IMR-90 (cell line): ENCODE data around the gene SRPK3. TPM values are rescaled to one million over a fixed set of nuclear protein-coding genes. Genes with fewer than 3 reads are reported as not detected.

Source experiments
- ATAC-seq: fragments of 200-7000 bp; cut with Tn5 transposase; 2 replicates; pipeline ENCODE4 v1.9.1; 2020; ENCODE audit warnings: low read depth, mild to moderate bottlenecking, moderate library complexity
- BruUV-seq: library from RNA; stranded (reverse); fragments of 400-500 nt; replicated peaks from 2 replicates; lab custom pipeline; 2021; lab: Mats Ljungman, UMichigan
- CTCF ChIA-PET: fragments of 300-600 bp; formaldehyde crosslinking; extraction: SDS; loops from one replicate; lab custom pipeline; 2021; ENCODE audit warnings: antibody characterized with exemption; lab: Yijun Ruan, JAX
- POLR2A ChIA-PET: fragments of 300-600 bp; sonication (Branson Sonifier 250); formaldehyde crosslinking; loops from one replicate; lab custom pipeline; 2022; ENCODE audit warnings: antibody characterized with exemption; ENCODE audit not compliant: unreplicated experiment; lab: Charles Lee
- DNase-seq: peaks from one replicate; pipeline ENCODE4 v3.0.0; 2013
- H2AFZ ChIP-seq: replicated peaks from 2 replicates; pipeline ENCODE3; 2013; ENCODE audit warnings: low read length, mild to moderate bottlenecking; ENCODE audit not compliant: poor library complexity
- H2AK5ac ChIP-seq: 2 replicates; pipeline ENCODE4 v1.6.1; 2013; ENCODE audit warnings: low read depth, low read length, inconsistent platforms
- H2AK9ac ChIP-seq: replicated peaks from 2 replicates; pipeline ENCODE3; 2013; ENCODE audit warnings: mild to moderate bottlenecking, low read depth, low read length, moderate library complexity; ENCODE audit not compliant: poor library complexity
- H2BK120ac ChIP-seq: 2 replicates; pipeline ENCODE4 v1.6.1; 2013; ENCODE audit warnings: low read depth, low read length, inconsistent platforms
- H2BK15ac ChIP-seq: 3 replicates; pipeline ENCODE4 v1.6.1; 2013; ENCODE audit warnings: low read depth, low read length, inconsistent platforms
- H2BK20ac ChIP-seq: 2 replicates; pipeline ENCODE4 v1.6.1; 2013; ENCODE audit warnings: low read depth, mild to moderate bottlenecking, inconsistent platforms, low read length, moderate library complexity
- H2BK5ac ChIP-seq: 2 replicates; pipeline ENCODE4 v1.6.1; 2013; ENCODE audit warnings: mild to moderate bottlenecking, low read depth, low read length, inconsistent platforms; ENCODE audit not compliant: poor library complexity, severe bottlenecking
- H3K14ac ChIP-seq: replicated peaks from 2 replicates; pipeline ENCODE4 v1.6.1; 2013; ENCODE audit warnings: low read depth, low read length, inconsistent platforms
- H3K18ac ChIP-seq: 2 replicates; pipeline ENCODE4 v1.6.1; 2013; ENCODE audit warnings: low read depth, low read length, control low read depth
- H3K23ac ChIP-seq: 2 replicates; pipeline ENCODE4 v1.6.1; 2013; ENCODE audit warnings: low read depth, low read length, inconsistent platforms
- H3K27ac ChIP-seq: 2 replicates; pipeline ENCODE4 v1.5.1; 2013; ENCODE audit warnings: mild to moderate bottlenecking, control low read depth, low read length; ENCODE audit not compliant: insufficient read depth
- H3K27me3 ChIP-seq: 2 replicates; pipeline ENCODE4 v1.6.1; 2013; ENCODE audit warnings: low read length; ENCODE audit not compliant: control insufficient read depth, insufficient read depth
- H3K36me3 ChIP-seq: 2 replicates; pipeline ENCODE4 v1.6.1; 2013; ENCODE audit warnings: low read length, mixed read lengths; ENCODE audit not compliant: control insufficient read depth, insufficient read depth
- H3K4ac ChIP-seq: 2 replicates; pipeline ENCODE4 v1.6.1; 2013; ENCODE audit warnings: low read depth, low read length, inconsistent platforms
- H3K4me1 ChIP-seq: 2 replicates; pipeline ENCODE4 v1.6.1; 2013; ENCODE audit warnings: low read length, mixed read lengths; ENCODE audit not compliant: control insufficient read depth, insufficient read depth
- H3K4me2 ChIP-seq: 2 replicates; pipeline ENCODE4 v1.6.1; 2013; ENCODE audit warnings: low read depth, mild to moderate bottlenecking, control low read depth, low read length, moderate library complexity
- H3K4me3 ChIP-seq: 2 replicates; pipeline ENCODE4 v1.5.1; 2013; ENCODE audit warnings: low read depth, mild to moderate bottlenecking, control low read depth, low read length, moderate library complexity; ENCODE audit not compliant: insufficient read depth
- H3K56ac ChIP-seq: 2 replicates; pipeline ENCODE4 v1.6.1; 2013; ENCODE audit warnings: low read length, inconsistent platforms; ENCODE audit not compliant: insufficient read depth; ENCODE audit errors: extremely low read depth
- H3K79me1 ChIP-seq, 2 experiments: 2 replicates each; pipeline ENCODE4 v1.6.1; 2013; ENCODE audit warnings: low read length in 2 of 2, inconsistent platforms in 1 of 2, low read depth in 1 of 2
- H3K9ac ChIP-seq: 2 replicates; pipeline ENCODE4 v1.6.1; 2013; ENCODE audit warnings: low read depth, low read length, control low read depth
- H3K9me1 ChIP-seq: 2 replicates; pipeline ENCODE4 v1.6.1; 2013; ENCODE audit warnings: low read length, inconsistent platforms; ENCODE audit not compliant: insufficient read depth
- H3K9me3 ChIP-seq: 2 replicates; pipeline ENCODE4 v1.6.1; 2013; ENCODE audit warnings: low read length; ENCODE audit not compliant: control insufficient read depth, insufficient read depth
- H4K20me1 ChIP-seq: 2 replicates; pipeline ENCODE4 v1.6.1; 2013; ENCODE audit warnings: low read length, inconsistent platforms; ENCODE audit not compliant: insufficient read depth
- H4K5ac ChIP-seq: 2 replicates; pipeline ENCODE4 v1.6.1; 2013; ENCODE audit warnings: mild to moderate bottlenecking, low read depth, low read length, control low read depth
- H4K8ac ChIP-seq, 2 experiments: 2 replicates each; pipeline ENCODE4 v1.6.1; 2013; ENCODE audit warnings: low read depth in 2 of 2, low read length in 2 of 2, control low read depth in 1 of 2, inconsistent platforms in 1 of 2
- H4K91ac ChIP-seq: 2 replicates; pipeline ENCODE4 v1.6.1; 2013; ENCODE audit warnings: low read depth, low read length, inconsistent platforms; ENCODE audit not compliant: insufficient read depth
- BHLHE40 ChIP-seq: fragments of 150-350 bp; IDR thresholded peaks from 2 replicates; pipeline ENCODE4 v1.6.1; 2016; ENCODE audit warnings: mild to moderate bottlenecking, low read depth, low read length
- CEBPB ChIP-seq: IDR thresholded peaks from 2 replicates; pipeline ENCODE4 v1.6.1; 2012; ENCODE audit warnings: low read depth, low read length, improper control_type of control experiment
- CHD1 ChIP-seq: IDR thresholded peaks from 2 replicates; pipeline ENCODE4 v1.6.1; 2012; ENCODE audit warnings: low read depth, low read length, improper control_type of control experiment
- MAZ ChIP-seq: IDR thresholded peaks from 2 replicates; pipeline ENCODE4 v1.6.1; 2012; ENCODE audit warnings: low read depth, mild to moderate bottlenecking, low read length, improper control_type of control experiment, moderate library complexity, borderline replicate concordance
- MXI1 ChIP-seq: IDR thresholded peaks from 2 replicates; pipeline ENCODE4 v1.6.1; 2012; ENCODE audit warnings: low read depth, mild to moderate bottlenecking, low read length, moderate library complexity, borderline replicate concordance
- NFE2L2 ChIP-seq: fragments of 150-350 bp; IDR thresholded peaks from 2 replicates; pipeline ENCODE4 v1.6.1; 2016; ENCODE audit warnings: low read depth, mild to moderate bottlenecking, low read length
- POLR2A ChIP-seq: IDR thresholded peaks from 2 replicates; pipeline ENCODE4 v1.6.1; 2012; ENCODE audit warnings: mild to moderate bottlenecking, low read depth, low read length
- RCOR1 ChIP-seq: IDR thresholded peaks from 2 replicates; pipeline ENCODE4 v1.6.1; 2012; ENCODE audit warnings: mild to moderate bottlenecking, low read length, improper control_type of control experiment; ENCODE audit not compliant: insufficient replicate concordance
- RFX5 ChIP-seq: IDR thresholded peaks from 2 replicates; pipeline ENCODE4 v1.8.0; 2012; ENCODE audit warnings: low read depth, mild to moderate bottlenecking, low read length, moderate library complexity
- SMC3 ChIP-seq: fragments of 150-350 bp; IDR thresholded peaks from 2 replicates; pipeline ENCODE4 v1.6.1; 2016; ENCODE audit warnings: low read depth, mild to moderate bottlenecking, antibody characterized with exemption, low read length, moderate library complexity
- WGBS, 2 experiments: methylation state at CpG; one replicate each; pipeline versions ENCODE4 v1.1.5 to v1.1.7; 2013; ENCODE audit warnings: missing lambda C conversion rate in 2 of 2; ENCODE audit not compliant: insufficient read length in 1 of 2; ENCODE audit errors: extremely low coverage in 2 of 2; 5-methylcytosine and 5-hydroxymethylcytosine counted together
- dilution Hi-C: fragments of 300-500 bp; cut with HindIII; formaldehyde crosslinking; loops from one replicate; pipeline ENCODE4 v1.14.3; 2018; ENCODE audit warnings: low sequenced_read_pairs; ENCODE audit not compliant: unreplicated experiment
- in situ Hi-C: fragments of 300-500 bp; cut with MboI; formaldehyde crosslinking; loops from 3 replicates; pipeline ENCODE4 v1.14.3; 2019; ENCODE audit warnings: low sequenced_read_pairs, inconsistent platforms, mixed read lengths
- intact Hi-C: fragments of 100-400 bp; cut with micrococcal nuclease; formaldehyde crosslinking; loops from 2 replicates; pipeline ENCODE4 v1.10.0; 2022
- polyA plus RNA-seq, 3 experiments: library from polyadenylated mRNA; depleted of rRNA; stranded (reverse); fragments of >200 nt; gene quantifications; 2 replicates each; pipeline ENCODE4 v1.2.3, GENCODE V29; 2012; ENCODE audit warnings: low replicate concordance in 1 of 3
- total RNA-seq: library from RNA; depleted of rRNA; stranded (reverse); fragments of >200 nt; gene quantifications from 2 replicates; pipeline ENCODE4 v1.2.3, GENCODE V29; 2012
- TF ChIP-seq, protein P1 (sequence below): fragments of 150-350 bp; IDR thresholded peaks from 2 replicates; pipeline ENCODE4 v1.6.1; 2016; ENCODE audit warnings: low read depth, mild to moderate bottlenecking, low read length, moderate library complexity, borderline replicate concordance
- TF ChIP-seq, protein P2 (sequence below): fragments of 150-350 bp; IDR thresholded peaks from 2 replicates; pipeline ENCODE4 v1.6.1; 2017; ENCODE audit warnings: mild to moderate bottlenecking, antibody characterized with exemption, low read length, low read depth
- TF ChIP-seq, protein P3 (sequence below): conservative IDR thresholded peaks from 2 replicates; pipeline ENCODE4 v1.5.1; 2012; ENCODE audit warnings: mild to moderate bottlenecking, low read depth, low read length, improper control_type of control experiment

The SRPK3 gene
- total and polyA plus RNA-seq, 2 of the 4 experiments (the other 2 are of a cell fraction), result 0.36 to 0.70 TPM

DNA sequence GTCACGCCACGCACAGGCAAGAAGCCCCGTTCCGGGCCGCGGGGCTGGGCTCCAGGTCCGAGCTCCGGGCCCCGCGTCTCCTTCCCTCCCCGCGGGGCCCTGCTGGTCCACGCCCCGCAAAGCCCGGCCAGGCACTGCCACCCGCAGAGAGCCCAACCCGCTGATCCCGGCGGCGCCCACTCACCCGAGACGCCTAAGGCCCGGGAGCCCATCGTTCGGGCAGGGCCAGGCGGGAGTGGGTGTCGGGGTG lies 48.6 kb downstream of the SRPK3 start:
- Histone ChIP-seq H3K79me1 (no peaks in the 10 kb centered on the region), H4K5ac (no peak overlapping the region), H3K14ac (no peak overlapping the region), H2AFZ (no peak overlapping the region), H2AK9ac (no peak overlapping the region), H4K20me1 (no peaks in the 10 kb centered on the region; the same call in 1 of the 2 replicates), H3K23ac (no peak overlapping the region), H4K91ac (no peak overlapping the region), H3K27ac (no peak overlapping the region), H3K9me1 (no peaks in the 10 kb centered on the region), H2BK5ac (no peak overlapping the region), H4K8ac (no peak overlapping the region), H3K27me3 (peaks cover 53% of the 10 kb centered on the region), H3K4me3 (no peak overlapping the region), H2BK120ac (no peak overlapping the region), H2AK5ac (no peak overlapping the region), H3K18ac (no peak overlapping the region), H3K9me3 (peaks cover 18% of the 10 kb centered on the region; the same call in 1 of the 2 replicates), H3K4me1 (no peaks in the 10 kb centered on the region), H3K56ac (no peak overlapping the region), H2BK20ac (no peak overlapping the region), H3K4me2 (no peak overlapping the region), H2BK15ac (no peak overlapping the region), H3K36me3 (no peaks in the 10 kb centered on the region), H3K4ac (no peak overlapping the region), H3K9ac (no peak overlapping the region)
- in situ Hi-C loops, result no loop called here
- ChIA-PET POLR2A (no interaction called here), CTCF (no interaction called here)
- TF ChIP-seq, protein P1, sequence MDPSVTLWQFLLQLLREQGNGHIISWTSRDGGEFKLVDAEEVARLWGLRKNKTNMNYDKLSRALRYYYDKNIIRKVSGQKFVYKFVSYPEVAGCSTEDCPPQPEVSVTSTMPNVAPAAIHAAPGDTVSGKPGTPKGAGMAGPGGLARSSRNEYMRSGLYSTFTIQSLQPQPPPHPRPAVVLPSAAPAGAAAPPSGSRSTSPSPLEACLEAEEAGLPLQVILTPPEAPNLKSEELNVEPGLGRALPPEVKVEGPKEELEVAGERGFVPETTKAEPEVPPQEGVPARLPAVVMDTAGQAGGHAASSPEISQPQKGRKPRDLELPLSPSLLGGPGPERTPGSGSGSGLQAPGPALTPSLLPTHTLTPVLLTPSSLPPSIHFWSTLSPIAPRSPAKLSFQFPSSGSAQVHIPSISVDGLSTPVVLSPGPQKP, result no peak
- TF ChIP-seq BHLHE40 (no peak), NFE2L2 (no peak), MAZ (no peak), RCOR1 (no peak), SMC3 (no peak), CHD1 (no peak), POLR2A (no peak), RFX5 (no peak), MXI1 (no peak), CEBPB (no peak)
- TF ChIP-seq, protein P2, sequence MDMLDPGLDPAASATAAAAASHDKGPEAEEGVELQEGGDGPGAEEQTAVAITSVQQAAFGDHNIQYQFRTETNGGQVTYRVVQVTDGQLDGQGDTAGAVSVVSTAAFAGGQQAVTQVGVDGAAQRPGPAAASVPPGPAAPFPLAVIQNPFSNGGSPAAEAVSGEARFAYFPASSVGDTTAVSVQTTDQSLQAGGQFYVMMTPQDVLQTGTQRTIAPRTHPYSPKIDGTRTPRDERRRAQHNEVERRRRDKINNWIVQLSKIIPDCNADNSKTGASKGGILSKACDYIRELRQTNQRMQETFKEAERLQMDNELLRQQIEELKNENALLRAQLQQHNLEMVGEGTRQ, result no peak
- TF ChIP-seq, protein P3, sequence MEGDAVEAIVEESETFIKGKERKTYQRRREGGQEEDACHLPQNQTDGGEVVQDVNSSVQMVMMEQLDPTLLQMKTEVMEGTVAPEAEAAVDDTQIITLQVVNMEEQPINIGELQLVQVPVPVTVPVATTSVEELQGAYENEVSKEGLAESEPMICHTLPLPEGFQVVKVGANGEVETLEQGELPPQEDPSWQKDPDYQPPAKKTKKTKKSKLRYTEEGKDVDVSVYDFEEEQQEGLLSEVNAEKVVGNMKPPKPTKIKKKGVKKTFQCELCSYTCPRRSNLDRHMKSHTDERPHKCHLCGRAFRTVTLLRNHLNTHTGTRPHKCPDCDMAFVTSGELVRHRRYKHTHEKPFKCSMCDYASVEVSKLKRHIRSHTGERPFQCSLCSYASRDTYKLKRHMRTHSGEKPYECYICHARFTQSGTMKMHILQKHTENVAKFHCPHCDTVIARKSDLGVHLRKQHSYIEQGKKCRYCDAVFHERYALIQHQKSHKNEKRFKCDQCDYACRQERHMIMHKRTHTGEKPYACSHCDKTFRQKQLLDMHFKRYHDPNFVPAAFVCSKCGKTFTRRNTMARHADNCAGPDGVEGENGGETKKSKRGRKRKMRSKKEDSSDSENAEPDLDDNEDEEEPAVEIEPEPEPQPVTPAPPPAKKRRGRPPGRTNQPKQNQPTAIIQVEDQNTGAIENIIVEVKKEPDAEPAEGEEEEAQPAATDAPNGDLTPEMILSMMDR, result no peak
- ATAC-seq (no peak), DNase-seq (no peak)
- WGBS, 2 experiments, result 21% methylated on average over 13 of the region's 27 CpGs; no CpG with 5 or more reads in 1 of the 2 experiments
- intact Hi-C loops, result loop anchor here (2.0 kb wide), 1 partner anchor 71 kb away; no protein-coding TSS in a partner anchor
- dilution Hi-C loops, result no loop called here
- BruUV-seq, result no TSS peak
